Left colon (tissue), 2 donors: Measurements from ENCODE around the gene PFKFB4. TPM values are rescaled to one million over a fixed set of nuclear protein-coding genes. Genes with fewer than 3 reads are reported as not detected.
"Not testable (repeated sequence)": the region's sequence is repeated elsewhere in the genome, so short reads cannot be mapped to it uniquely, and the experiment has no call there.

ENCODE experiments used
- ATAC-seq: fragments of 200-7000 bp; cut with Tn5 transposase; one replicate; pipeline ENCODE4 v1.9.1; 2020; ENCODE audit warnings: mild to moderate bottlenecking, moderate library complexity
- DNase-seq, 2 donors: peaks; one replicate each; pipeline ENCODE4 v3.0.0-alpha.2; 2020
- intact Hi-C, 2 donors: fragments of 100-400 bp; cut with DNase I in 1 of 2; cut with micrococcal nuclease in 1 of 2; formaldehyde crosslinking; loops; one replicate each; pipeline versions ENCODE4 v1.11.2 to v1.14.0; 2022; cut with DNase I, micrococcal nuclease
- total RNA-seq, 2 donors: library from RNA; stranded (reverse); fragmentation: NEBNext Ultra II Directional; extraction: Animal tissue kit (Norgen Biotek cat#: 25700); gene quantifications; one replicate each; pipeline ENCODE4 v1.2.1, GENCODE V29; 2021
- donor health status: DM: no; HTN: no; CAD: no.
- donor health status: DM: yes; HTN: yes; CAD: no.

PFKFB4 gene
- total RNA-seq, 2 donors from 2014 or later = 6.0 to 10.0 TPM

DNA sequence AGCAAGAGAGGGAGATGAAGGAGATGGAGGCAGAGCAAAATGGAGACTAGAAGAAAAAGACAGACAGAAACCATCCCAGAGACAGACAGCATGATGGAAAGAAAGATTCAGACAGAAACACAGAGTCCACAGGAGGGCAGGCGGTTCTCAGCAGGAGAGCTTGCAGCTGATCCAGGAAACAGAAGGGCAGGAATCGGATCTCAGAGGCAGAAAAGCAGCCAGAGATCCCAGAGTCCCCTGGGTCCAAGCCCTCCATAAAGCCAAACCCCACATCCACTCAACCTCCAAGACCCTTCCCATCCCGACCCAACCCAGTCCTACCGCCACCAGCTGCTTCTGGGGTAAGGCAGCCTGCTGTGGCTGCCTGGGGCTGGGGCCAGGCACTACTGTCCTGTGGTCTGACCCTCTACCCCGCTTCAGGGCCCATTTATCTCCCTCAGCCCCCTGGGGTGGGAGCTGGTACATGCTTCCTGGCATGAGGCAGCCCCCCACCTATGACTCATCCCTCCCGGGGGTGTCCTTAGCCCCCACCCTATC, 6.8 kb upstream of the PFKFB4 start, which contains the start of gene UCN2:
Gene UCN2, minus strand, starts transcription at position 400 of the 537 bp plus-strand sequence. CDS start 657 bp downstream, outside the sequence.
- DNase-seq (no peak), ATAC-seq (no peak)
- intact Hi-C loops = no loop called here

DNA sequence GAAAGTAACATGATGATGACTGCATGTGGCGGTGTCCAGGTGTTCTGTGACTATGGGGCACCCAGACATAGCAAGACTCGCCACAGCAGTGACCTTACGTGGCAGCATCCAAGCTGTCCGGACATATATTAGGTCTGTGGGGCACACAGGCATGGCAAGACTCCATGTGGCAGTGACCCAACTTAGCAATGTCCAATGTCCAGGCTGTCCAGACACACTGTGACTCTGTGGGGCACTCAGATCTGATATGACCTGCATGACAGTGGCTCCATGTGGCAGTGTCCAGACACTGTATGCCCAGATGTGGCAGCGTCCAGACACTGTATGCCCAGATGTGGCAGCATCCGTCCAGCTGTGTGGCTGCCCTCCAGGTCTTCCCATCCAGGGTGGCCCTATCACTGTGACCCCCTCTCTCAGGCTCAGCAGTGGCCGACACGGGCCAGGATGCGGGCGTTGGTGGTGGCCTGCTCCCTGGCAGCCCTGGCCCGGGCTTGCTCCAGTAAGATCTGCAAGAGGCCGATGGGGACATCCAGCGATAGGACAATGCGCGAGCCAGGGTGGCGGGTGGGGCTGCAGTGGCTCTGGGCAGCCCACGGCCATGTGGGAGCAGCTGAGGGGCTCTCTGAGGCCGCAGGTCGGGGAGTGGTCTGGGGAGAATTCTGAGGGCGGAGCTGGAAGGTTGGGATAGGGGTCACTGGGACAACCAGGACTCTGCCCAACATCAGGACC, 5.9 kb upstream of the PFKFB4 start:
- intact Hi-C loops = no loop called here
- ATAC-seq = no peak
- no peak for DNase-seq

DNA sequence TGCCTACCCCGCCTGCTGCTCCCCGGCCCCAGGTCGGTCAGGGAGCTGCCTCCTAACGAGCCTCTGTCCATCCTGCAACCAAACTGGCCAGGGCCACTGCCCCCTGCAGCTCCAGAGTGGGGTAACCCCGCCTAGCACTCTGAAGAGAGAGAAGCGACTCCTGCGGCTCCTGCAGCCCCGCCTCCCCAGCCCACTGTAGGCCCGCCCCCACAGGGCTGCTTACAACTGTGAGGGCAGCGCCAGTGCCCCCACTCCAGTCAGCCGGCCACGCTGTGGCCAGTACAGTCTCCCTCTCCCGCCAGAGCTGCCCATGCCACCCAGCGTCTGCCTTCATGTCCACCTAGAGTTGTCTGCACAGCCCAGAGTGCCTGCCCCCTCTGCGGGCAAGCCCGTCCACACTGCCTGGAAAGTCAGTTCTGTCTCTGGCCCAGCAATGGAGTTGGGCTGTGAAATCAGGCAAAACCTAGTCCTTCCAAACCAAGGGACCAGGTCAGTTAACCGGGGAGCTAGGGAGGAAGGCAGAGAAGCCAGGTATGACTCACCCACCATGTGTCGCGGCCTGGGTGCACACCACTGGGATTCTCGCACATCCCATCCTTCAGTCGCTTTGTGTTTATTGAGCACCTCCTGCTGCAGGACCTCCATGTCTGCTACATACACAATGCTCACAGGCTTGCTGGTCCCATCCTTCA, 4.6 kb upstream of the PFKFB4 start:
- intact Hi-C loops = no loop called here
- peak; percentile 59 to 67 for DNase-seq
- ATAC-seq = no peak

DNA sequence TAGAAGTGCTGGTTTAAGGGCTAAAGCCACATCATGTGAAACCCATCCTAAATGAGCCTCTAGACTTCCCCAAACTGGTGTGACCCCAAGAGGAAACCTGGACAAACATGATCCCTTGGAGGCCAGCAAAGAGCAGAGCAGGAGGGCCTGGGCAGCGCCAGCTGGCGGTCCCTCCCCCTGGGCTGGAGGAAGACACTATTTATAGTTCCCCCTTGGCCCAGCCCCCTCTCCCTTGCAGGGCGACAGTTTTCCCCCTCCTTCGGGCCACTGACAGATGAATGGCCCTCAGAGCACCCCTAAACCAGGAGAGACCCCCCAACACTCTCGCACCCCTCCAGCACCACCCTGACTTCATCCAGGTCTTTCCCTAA, 4.0 kb upstream of the PFKFB4 start:
- peak in 1 of 2 donors; percentile 38 for DNase-seq
- intact Hi-C loops = no loop called here
- ATAC-seq = no peak

DNA sequence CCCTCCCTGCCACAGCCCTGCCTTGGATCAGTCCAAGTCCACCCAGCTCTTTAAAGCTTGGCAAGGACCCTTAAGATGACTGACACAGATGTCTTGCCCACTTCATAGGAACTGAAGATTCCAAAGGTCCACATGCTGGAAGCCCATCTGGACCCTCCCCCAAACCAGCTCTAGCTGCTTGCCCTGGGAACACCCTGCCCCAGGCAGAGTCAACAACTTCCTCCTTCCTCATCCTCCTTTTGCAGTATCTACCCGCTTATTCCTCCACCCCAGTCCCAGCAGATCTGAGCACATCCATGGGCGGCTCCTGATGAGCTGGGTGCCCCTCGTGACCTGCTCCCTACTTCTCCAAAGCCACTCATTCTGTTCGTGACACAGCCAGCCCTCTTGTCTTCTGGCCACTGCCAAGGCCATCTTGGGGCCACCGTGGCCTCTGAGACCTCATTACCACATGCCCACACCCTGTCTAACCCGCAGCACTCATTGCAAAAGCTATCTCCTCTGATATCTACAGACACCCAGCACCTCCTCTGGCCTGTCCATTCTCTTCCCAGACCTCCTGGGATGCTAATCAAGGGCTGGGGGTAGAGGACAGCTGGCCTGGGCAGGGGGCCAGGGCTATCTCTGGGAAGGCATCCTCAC, 2.0 kb upstream of the PFKFB4 start:
- peak in 1 of 2 donors; percentile 65 for DNase-seq
- intact Hi-C loops = no loop called here
- ATAC-seq = no peak

DNA sequence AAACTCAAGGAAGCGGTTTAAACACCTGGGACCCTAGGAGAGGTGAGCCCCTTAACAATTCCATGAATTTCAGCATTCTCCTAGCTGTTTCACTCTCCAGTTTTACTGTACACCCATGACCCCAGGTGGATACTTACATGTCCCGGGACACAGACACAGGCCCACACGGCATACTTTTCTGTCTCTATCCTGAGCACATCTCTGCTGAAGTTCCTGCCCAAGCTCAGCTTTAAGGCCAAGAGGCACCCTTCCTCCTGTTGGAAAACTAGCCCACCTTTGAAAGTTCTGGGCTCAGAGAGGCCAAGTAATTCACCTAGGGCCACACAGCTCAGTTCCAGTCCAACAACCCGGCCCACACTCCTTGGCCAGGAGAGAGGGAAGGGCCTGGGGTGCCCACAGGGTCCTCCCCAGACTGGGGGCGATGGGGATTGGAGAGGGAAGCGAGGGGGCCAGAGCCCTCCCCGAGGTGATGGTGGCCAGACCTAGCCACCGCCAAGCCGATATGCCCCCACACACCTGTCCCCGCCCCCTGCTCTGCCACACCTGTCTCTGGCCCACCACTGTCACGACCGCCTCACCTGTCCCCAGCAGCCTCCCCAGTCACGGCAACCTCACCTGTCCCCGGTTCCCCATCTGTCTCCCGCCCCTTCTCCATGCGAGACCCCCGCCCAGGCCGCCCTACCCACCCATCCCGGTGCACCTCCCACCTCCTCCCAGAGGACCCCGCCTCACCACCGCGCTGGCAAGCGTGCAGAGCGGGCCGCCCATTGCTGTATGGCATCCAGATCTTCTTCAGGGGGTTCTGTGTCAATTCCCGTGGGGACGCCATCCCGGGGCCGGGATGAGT, 431 bp downstream of the PFKFB4 start:
- ATAC-seq = no peak
- intact Hi-C loops = no loop called here
- no peak for DNase-seq

DNA sequence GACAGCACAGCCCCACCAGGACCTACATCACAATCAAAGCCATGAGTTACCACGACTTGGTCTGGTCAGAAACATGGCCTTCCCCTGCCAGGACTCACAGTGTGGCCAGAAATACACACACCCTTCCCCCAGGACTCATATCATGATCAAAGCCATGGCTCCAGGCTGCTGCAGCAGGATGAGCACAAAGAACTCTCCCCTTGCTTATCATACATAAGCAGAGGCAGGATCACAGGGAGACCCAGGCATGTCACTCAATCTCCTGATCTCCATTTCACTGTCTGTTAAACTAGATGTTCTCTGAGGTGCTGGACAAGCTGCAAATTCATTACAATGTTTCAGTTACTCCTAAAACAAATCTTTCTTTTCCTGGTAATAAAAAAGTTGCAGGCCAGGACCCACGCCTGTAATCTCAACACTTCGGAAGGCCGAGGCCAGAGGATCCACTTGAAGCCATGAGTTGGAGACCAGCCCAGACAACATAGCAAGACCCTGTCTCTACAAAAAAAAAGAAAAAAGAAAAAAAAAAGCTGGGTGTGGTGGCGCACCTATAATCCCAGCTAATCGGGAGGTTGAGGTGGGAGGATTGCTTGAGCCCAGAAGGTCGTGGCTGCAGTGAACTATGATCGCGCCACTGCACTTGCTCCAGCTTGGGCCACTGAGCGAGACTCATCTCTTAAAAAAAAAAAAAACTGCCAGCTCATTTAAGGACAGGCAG, 1.2 kb downstream of the PFKFB4 start:
- no peak for ATAC-seq
- no peak for DNase-seq
- intact Hi-C loops = no loop called here

DNA sequence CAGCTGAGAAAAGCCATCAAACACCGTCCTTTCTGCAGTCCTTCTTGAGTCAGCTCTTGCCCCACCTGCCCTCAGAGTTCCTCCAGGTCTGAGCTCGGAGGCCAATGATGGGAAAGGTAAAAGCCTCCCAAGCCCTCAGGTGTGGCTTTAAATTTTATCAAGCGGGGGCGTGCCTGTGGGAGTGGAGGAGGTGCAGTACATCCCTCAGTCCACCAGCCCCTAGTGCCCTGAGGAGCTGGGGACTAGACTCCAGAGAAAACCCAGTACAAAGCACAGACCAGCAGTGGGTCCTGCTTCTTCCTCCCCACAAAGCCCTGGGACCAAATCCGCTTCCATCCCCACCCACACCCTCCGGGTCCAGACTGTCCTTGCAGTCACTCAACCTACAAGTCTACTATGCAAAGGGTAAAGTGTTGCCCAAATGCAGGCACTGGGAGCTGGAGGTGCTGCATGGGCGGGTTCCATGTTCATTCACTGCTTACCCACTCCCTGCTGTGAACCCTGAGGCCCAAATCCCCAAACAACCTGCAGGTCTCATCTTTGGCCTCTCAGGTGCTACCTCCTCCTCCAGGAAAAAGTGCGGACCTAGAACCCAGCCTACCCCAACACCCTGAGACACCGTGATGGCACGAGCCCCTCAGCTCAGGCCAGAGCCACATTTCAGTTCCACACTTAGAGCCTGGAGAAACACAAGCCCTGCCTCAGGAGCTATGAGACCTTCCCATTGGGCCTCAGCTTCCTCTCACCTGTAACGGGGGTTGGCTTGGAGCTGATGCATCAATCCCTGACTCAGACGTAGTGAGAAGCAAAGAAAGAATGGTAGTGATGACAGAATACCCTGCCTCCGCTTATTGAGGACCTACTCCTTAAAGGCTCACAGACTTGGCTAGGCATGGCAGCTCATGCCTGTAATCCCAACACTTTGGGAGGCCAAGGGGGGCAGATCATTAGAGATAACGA, 2.4 kb downstream of the PFKFB4 start:
- no peak for ATAC-seq
- intact Hi-C loops = loop anchor here in 1 of 2 donors (5.0 kb wide), 1 partner anchor 92 kb away; no protein-coding TSS in a partner anchor
- no peak for DNase-seq

DNA sequence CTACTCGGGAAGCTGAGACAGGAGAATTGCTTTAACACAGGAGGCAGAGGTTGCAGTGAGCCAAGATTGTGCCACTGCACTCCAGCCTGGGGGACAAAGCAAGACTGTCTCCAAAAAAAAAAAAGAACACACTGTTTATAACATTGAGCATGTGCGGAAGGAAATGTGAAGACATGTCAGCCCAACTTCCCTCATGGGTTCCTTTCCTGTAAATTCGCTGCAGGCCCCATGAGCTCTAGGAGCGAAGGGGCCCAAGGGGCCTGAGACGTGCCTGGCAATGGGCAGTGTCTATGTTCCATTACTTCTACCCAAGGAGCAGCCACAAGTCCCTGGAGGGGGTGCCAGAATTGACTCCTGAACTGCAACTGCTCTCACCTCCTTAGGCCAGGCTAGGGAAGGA, 3.2 kb downstream of the PFKFB4 start:
- no peak for ATAC-seq
- intact Hi-C loops = loop anchor here in 1 of 2 donors (5.0 kb wide), 1 partner anchor 91 kb away; no protein-coding TSS in a partner anchor
- no peak for DNase-seq

DNA sequence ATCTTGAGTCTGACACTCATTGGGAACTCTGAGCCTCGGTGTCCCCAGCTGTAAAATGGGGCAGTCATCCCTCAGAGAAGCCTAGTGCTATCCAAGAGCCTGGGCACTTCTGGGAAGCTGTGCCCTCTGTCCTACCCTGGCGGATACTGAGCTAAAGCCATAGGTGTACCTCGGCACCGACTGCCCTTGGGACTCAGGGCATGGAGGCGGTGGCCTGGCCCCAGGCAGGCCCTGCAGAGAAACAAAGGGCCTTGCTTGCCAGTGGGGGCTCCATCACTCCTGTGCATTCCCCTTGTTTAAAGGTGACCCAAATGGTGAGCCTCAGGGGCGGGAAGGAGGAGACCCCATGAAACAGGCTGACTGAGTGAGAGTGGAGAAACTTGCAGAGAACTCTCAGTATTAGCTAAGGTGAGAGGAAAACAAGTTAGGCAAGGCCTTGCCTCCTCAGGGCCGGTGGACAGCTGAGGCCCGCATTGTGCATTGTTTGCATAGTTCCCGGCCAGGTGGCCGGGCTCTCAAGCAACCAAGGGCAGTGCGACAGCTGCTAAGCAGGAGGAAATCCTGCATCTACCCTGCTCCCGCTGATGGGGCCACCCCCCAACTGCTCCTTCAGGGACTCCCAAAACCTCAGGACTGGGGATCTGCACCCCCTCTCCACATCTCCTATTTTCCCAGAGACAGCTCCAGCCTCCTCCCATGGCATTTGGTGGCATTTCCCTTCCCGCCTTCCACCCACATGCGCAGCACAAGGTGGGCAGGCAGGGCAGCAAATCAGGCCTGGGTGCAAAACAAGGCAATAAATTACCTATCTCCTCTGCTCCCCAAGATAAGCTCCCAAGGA, 4.3 kb downstream of the PFKFB4 start:
- DNase-seq (peak in 1 of 2 donors; percentile 38), ATAC-seq (peak; percentile 10)
- intact Hi-C loops = loop anchor here in 1 of 2 donors (5.0 kb wide), 1 partner anchor 90 kb away; no protein-coding TSS in a partner anchor

DNA sequence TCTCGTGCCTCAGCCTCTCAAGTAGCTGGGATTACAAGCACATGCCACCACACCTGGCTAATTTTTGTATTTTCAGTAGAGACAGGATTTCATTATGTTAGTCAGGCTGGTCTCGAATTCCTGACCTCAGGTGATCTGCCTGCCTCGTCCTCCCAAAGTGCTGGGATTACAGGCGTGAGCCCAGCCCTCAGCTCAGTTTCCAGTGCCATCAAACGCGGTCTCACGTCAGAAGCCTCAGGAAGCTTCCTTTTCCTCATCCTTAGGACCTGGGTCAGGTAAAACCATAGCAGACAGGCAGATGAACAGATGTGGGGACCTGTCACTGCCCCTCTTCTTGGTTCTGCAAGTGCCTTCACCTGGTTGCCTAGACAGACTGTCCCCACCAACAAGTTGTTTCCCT, 5.0 kb downstream of the PFKFB4 start:
- DNase-seq, ATAC-seq: not testable (repeated sequence)
- intact Hi-C loops = loop anchor here in 1 of 2 donors (5.0 kb wide), 1 partner anchor 89 kb away; no protein-coding TSS in a partner anchor

DNA sequence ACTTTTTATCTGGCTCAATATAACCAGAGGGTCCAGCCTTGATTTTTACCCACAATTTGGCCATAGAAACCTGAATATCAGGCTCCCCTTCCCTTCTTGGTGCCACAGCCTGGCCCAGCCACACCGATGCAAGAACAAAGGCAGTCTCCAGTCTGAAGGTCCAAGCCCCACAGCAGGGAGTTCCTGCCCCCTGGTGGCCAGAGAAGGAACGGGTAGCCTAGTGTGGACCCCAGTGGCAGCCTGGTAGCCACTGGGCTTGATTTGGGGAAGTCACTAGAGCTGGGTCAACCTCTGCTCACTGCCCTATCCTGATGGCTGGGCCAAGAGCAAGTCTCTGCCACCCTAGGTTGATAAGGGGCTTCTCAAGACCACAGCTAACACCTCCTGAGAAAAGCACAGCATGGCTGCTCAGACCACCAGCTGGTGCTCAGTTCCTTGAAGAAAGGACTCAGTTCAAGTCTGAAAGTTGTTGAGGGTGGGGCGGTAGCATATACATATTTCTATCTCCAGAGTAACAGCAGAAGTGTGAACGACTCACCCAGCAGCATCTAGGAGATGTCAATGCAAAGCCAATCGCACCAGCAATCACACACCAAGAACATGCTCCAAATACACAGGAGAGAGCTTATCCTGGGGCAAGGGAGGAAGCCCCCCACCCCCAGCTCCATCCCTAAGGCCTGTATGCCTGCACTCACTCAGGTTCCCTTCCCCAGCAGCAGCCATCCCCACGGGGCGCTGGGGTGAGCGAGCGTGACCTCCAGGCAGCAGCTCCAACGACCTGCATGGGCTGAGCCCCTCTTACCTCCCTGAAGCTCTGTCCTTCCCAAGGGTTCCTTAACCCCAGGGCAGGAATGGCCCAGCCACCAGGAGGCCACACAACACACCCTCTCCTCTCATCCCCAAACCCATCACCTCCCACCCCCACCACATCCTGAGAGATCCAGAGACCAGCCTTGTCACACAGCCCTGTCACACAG, 7.6 kb downstream of the PFKFB4 start:
- ATAC-seq = peak; percentile 84
- intact Hi-C loops = loop anchor here in 1 of 2 donors (5.0 kb wide), 2 partner anchors 87 to 147 kb away; no protein-coding TSS in a partner anchor
- DNase-seq = peak; percentile 69 to 90

DNA sequence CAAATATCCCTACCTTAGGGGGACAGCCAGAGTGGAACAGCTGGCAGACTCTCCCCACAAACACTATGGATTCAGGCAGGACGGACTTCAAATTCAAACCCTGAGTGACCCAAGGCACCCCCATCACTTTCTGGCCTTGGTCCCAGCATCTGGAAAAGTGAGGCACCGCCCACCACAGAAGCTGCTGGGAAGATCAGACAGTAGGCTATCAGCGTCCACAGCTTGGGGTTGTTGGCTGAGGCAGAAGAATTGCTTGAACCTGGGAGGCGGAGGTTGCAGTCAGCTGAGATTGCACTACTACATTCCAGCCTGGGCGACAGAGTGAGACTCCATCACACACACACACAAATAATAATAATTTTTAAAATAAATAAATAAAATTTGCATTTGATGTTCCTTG, 8.5 kb downstream of the PFKFB4 start:
- no peak for DNase-seq
- intact Hi-C loops = loop anchor here in 1 of 2 donors (5.0 kb wide), 2 partner anchors 86 to 146 kb away; no protein-coding TSS in a partner anchor
- ATAC-seq = no peak

DNA sequence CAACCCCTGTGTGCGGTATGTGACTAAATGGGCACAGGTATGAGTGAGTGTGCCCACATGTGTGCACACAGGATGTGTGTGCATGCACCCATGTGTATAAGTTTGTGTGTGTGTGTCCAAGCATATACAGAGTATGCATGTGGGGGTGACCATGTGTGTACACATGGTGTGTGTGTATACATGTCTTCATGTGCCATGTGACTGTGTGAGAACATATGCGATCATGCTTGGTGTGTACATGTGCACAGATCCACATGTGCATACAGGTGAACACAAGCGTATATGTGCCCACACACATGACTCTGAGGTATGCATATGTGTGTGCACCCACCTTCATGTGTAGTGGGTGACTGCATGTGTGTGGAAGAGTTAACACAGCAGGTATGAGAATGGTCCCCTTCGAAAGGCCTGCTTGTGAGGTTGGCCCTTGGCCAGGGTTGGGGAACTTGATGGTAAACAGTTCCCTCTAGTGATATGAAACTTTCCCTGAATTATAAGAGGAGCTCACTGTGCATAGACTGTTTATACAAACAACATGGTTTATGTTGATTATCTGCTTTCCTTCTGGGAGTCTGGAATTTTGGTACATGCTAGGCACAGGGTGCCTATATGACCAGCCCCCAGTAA, 10.3 kb downstream of the PFKFB4 start:
- no peak for ATAC-seq

More for the DNA sequence above, 10.3 kb downstream of the PFKFB4 start:
- intact Hi-C loops = loop anchor here in 1 of 2 donors (5.0 kb wide), 2 partner anchors 84 to 144 kb away; no protein-coding TSS in a partner anchor
- DNase-seq = no peak
